Thyroid gland (tissue), 4 donors: ENCODE data around the gene SRGAP2B.
"Not testable (repeated sequence)": the region's sequence is repeated elsewhere in the genome, so short reads cannot be mapped to it uniquely, and the experiment has no call there.

Experiments
- POLR2A ChIP-seq, 2 donors: fragments of 450-650 bp; IDR thresholded peaks; one replicate each; pipeline ENCODE4 v1.6.1; 2017; ENCODE audit warnings: antibody characterized with exemption in 2 of 2, mild to moderate bottlenecking in 2 of 2, moderate library complexity in 1 of 2
- TF ChIP-seq, protein P1 (sequence below), 6 experiments: fragments of 200-600 bp in 3 of 6; fragments of 450-650 bp in 3 of 6; sonication (generic) in 3 of 6; IDR thresholded peaks; one replicate each; pipeline ENCODE4 v1.5.1; 2016 to 2019; ENCODE audit warnings: antibody characterized with exemption in 6 of 6, mild to moderate bottlenecking in 2 of 6, inconsistent platforms in 1 of 6, moderate library complexity in 1 of 6

DNA sequence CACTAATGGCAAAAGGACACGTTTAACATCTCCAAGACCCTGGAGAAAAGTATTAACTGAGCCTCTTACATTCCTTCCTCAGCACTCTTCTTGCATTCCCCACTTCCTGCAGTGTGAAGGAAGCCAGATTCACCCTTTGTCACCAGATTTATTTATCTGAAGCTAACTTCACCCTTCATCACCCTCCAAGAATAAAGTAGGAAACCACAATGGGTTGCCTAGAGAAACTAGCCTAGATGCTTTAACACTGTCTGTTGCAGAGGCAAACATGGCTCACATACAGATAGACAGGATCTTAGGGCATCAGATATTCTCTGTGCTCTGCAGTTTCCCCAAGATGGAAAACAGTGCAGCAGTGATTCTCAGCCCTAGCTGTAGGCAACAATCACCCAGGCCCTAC lies 147.6 kb downstream of the SRGAP2B start:
- TF ChIP-seq, protein P1, sequence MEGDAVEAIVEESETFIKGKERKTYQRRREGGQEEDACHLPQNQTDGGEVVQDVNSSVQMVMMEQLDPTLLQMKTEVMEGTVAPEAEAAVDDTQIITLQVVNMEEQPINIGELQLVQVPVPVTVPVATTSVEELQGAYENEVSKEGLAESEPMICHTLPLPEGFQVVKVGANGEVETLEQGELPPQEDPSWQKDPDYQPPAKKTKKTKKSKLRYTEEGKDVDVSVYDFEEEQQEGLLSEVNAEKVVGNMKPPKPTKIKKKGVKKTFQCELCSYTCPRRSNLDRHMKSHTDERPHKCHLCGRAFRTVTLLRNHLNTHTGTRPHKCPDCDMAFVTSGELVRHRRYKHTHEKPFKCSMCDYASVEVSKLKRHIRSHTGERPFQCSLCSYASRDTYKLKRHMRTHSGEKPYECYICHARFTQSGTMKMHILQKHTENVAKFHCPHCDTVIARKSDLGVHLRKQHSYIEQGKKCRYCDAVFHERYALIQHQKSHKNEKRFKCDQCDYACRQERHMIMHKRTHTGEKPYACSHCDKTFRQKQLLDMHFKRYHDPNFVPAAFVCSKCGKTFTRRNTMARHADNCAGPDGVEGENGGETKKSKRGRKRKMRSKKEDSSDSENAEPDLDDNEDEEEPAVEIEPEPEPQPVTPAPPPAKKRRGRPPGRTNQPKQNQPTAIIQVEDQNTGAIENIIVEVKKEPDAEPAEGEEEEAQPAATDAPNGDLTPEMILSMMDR (IDR thresholded peaks at IDR 0.05), result not testable (repeated sequence)
- not testable (repeated sequence) for TF ChIP-seq POLR2A (IDR thresholded peaks at IDR 0.05)
